Endothelial cell of umbilical vein (primary cell): Measurements from ENCODE around the gene CDC42EP5. TPM values are rescaled to one million over a fixed set of nuclear protein-coding genes. Genes with fewer than 3 reads are reported as not detected.

ENCODE experiments used
- BruUV-seq: library from RNA; stranded (reverse); fragments of 400-500 nt; replicated peaks from 2 replicates; lab custom pipeline; 2021; lab: Mats Ljungman, UMichigan
- CTCF ChIA-PET: fragments of 300-600, 350-600 bp; sonication (Branson Sonifier 250); formaldehyde crosslinking; loops from one replicate; lab custom pipeline; 2021; ENCODE audit warnings: antibody characterized with exemption, inconsistent platforms; lab: Charles Lee
- POLR2A ChIA-PET: fragments of 300-600, 350-600 bp; sonication (Branson Sonifier 250); formaldehyde crosslinking; loops from one replicate; lab custom pipeline; 2021; ENCODE audit warnings: antibody characterized with exemption, inconsistent platforms; lab: Charles Lee
- DNase-seq: peaks from one replicate; pipeline ENCODE4 v3.0.0-alpha.2; 2011; ENCODE audit warnings: low read depth, low spot score
- FAIRE-seq: peaks from 2 replicates; lab custom pipeline; 2011; peaks lifted over from hg19 to GRCh38; lab: Jason Lieb, UNC
- H2AFZ ChIP-seq: 2 replicates; pipeline ENCODE4 v1.6.0; 2012; ENCODE audit warnings: low read depth, low read length, control low read depth, inconsistent platforms
- H3K27ac ChIP-seq: 2 replicates; pipeline ENCODE4 v1.5.1; 2011; ENCODE audit warnings: low read depth, mild to moderate bottlenecking, control low read depth, low read length, moderate library complexity; ENCODE audit not compliant: insufficient read depth
- H3K27me3 ChIP-seq, 2 experiments: 2 replicates each; pipeline versions ENCODE4 v1.6.0 to v1.6.1; 2011; ENCODE audit warnings: low read length in 2 of 2, mixed read lengths in 1 of 2; ENCODE audit not compliant: control insufficient read depth in 2 of 2, insufficient read depth in 2 of 2
- H3K36me3 ChIP-seq, 2 experiments: 2 replicates in 1 of 2; 3 replicates in 1 of 2; pipeline ENCODE4 v1.5.1; 2011; ENCODE audit warnings: low read length in 2 of 2, mild to moderate bottlenecking in 1 of 2, moderate library complexity in 1 of 2; ENCODE audit not compliant: control insufficient read depth in 2 of 2, insufficient read depth in 2 of 2; ENCODE audit errors: extremely low read depth in 1 of 2
- H3K4me1 ChIP-seq: 3 replicates; pipeline ENCODE4 v1.5.1; 2011; ENCODE audit warnings: mild to moderate bottlenecking, low read length; ENCODE audit not compliant: control insufficient read depth, insufficient read depth; ENCODE audit errors: extremely low read depth
- H3K4me2 ChIP-seq: 2 replicates; pipeline ENCODE4 v1.6.1; 2011; ENCODE audit warnings: low read length, control low read depth, mixed read lengths; ENCODE audit not compliant: insufficient read depth
- H3K4me3 ChIP-seq, 3 experiments: fragments of 200-600 bp in 1 of 3; sonication (generic), shearing (Covaris generic) in 1 of 3; replicated peaks in 1 of 3; 2 replicates each; pipeline ENCODE4 v1.5.1; 2011 to 2016; ENCODE audit warnings: control low read depth in 3 of 3, low read length in 3 of 3, mild to moderate bottlenecking in 2 of 3, inconsistent platforms in 1 of 3, low read depth in 1 of 3, moderate library complexity in 1 of 3; ENCODE audit not compliant: insufficient read depth in 1 of 3
- H3K79me2 ChIP-seq: 2 replicates; pipeline ENCODE4 v1.6.0; 2012; ENCODE audit warnings: low read length, inconsistent platforms; ENCODE audit not compliant: control insufficient read depth, insufficient read depth
- H3K9ac ChIP-seq: replicated peaks from 2 replicates; pipeline ENCODE3; 2011; ENCODE audit warnings: low read length, control low read depth; ENCODE audit not compliant: insufficient read depth; ENCODE audit errors: extremely low read depth
- H3K9me1 ChIP-seq: replicated peaks from 3 replicates; pipeline ENCODE4 v1.6.0; 2011; ENCODE audit warnings: mild to moderate bottlenecking, low read length; ENCODE audit not compliant: control insufficient read depth, insufficient read depth; ENCODE audit errors: extremely low read depth
- H3K9me3 ChIP-seq: replicated peaks from 2 replicates; pipeline ENCODE4 v1.5.1; 2012; ENCODE audit warnings: low read length, inconsistent platforms; ENCODE audit not compliant: control insufficient read depth, insufficient read depth
- H4K20me1 ChIP-seq: replicated peaks from 2 replicates; pipeline ENCODE3; 2011; ENCODE audit warnings: mild to moderate bottlenecking, low read length; ENCODE audit not compliant: control insufficient read depth, insufficient read depth; ENCODE audit errors: extremely low read depth
- FOS ChIP-seq: IDR thresholded peaks from 2 replicates; pipeline ENCODE4 v1.6.1; 2011; ENCODE audit warnings: mild to moderate bottlenecking, low read length, moderate library complexity, borderline replicate concordance; ENCODE audit not compliant: insufficient read depth
- GATA2 ChIP-seq: IDR thresholded peaks from 2 replicates; pipeline ENCODE4 v1.7.0; 2011; ENCODE audit warnings: low read depth, mild to moderate bottlenecking, moderate library complexity, mixed read lengths, low read length; ENCODE audit not compliant: insufficient read length, insufficient read depth
- MYC ChIP-seq: IDR thresholded peaks from one replicate; pipeline ENCODE4 v1.6.1; 2011; ENCODE audit warnings: mild to moderate bottlenecking, low read depth, low read length
- dilution Hi-C: fragments of 300-500 bp; cut with MboI; formaldehyde crosslinking; loops from one replicate; pipeline ENCODE4 v1.15.0; 2019; ENCODE audit warnings: low sequenced_read_pairs; ENCODE audit not compliant: extremely low pct_ligation_motif_present
- intact Hi-C: fragments of 100-400 bp; cut with micrococcal nuclease; formaldehyde crosslinking; loops from one replicate; pipeline ENCODE4 v1.10.0; 2022
- polyA plus RNA-seq, 4 experiments: library from polyadenylated mRNA; depleted of rRNA in 3 of 4; stranded (reverse) in 3 of 4; unstranded in 1 of 4; fragments of >200 nt; gene quantifications; 2 replicates each; pipeline versions ENCODE4 v1.2.1 to v1.2.3, GENCODE V29; 2011 to 2012; ENCODE audit warnings: missing spikeins in 1 of 4
- total RNA-seq: library from RNA; stranded (reverse); gene quantifications from 2 replicates; pipeline ENCODE4 v1.2.3, GENCODE V29; 2021
- TF ChIP-seq, protein P1 (sequence below): IDR thresholded peaks from 2 replicates; pipeline ENCODE4 v1.6.1; 2011; ENCODE audit not compliant: insufficient read depth, insufficient read length
- TF ChIP-seq, protein P2 (sequence below), 2 donors: IDR thresholded peaks; 1 replicate in 1 of 2; 2 replicates in 1 of 2; pipeline ENCODE4 v1.5.1; 2011; ENCODE audit warnings: low read length in 2 of 2, mild to moderate bottlenecking in 2 of 2, moderate library complexity in 2 of 2, control low read depth in 1 of 2, inconsistent platforms in 1 of 2, low read depth in 1 of 2; ENCODE audit not compliant: insufficient read depth in 1 of 2; ENCODE audit errors: extremely low read depth in 1 of 2

CDC42EP5 gene
- total and polyA plus RNA-seq, 2 donors (not counting 3 experiments of a cell fraction or from before 2014, with no cell fraction given): 37.3 to 85.5 TPM

DNA sequence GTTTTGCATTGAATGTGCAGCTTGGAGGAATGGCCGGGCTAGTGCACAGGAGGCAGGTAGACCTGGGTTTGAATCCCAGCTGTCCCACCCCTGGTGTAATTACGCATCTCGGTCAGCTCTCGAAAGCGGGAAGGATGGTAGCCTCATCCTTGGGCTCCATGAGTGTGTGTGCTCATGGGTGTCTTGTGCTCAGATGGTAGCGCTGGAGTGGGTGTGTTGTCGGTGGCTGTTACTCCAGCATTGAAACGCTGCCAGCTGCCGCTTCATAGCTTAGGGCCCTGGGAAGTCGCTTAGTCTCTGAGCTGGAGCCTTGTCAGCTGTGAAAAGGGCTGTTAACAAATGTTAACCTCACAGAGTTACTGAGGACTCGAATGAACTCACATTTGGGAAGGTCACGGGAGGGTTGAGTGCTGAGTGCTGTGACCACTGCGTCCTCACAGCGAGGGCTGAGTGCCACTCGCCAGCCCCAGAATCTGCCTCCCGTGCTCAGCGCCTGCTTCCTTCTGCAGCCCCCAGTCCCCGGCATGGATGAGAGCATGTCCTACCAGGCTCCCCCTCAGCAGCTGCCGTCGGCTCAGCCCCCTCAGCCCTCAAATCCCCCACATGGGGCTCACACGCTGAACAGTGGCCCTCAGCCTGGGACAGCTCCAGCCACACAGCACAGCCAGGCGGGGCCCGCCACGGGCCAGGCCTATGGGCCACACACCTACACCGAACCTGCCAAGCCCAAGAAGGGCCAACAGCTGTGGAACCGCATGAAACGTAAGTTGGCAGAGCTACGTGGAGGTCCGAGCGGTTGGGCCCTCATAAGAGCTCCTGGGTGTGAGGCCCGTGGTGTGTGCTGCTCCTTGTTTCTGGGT, 18.9 kb downstream of the CDC42EP5 start:
- Histone ChIP-seq H3K9me1 (no peaks in the 10 kb centered on the region), H3K27me3 (no peaks in the 10 kb centered on the region), H3K4me3 (no peak overlapping the region), H3K79me2 (peaks cover 92% of the 10 kb centered on the region), H3K4me2 (no peak overlapping the region), H3K9me3 (no peaks in the 10 kb centered on the region), H3K4me1 (peaks cover 15% of the 10 kb centered on the region), H2AFZ (no peak overlapping the region), H3K36me3 (peaks cover 58 to 80% of the 10 kb centered on the region in 2 experiments), H4K20me1 (peaks cover 11% of the 10 kb centered on the region), H3K27ac (no peak overlapping the region), H3K9ac (no peak overlapping the region)
- DNase-seq (no peak), FAIRE-seq (no peak)
- TF ChIP-seq, protein P1, sequence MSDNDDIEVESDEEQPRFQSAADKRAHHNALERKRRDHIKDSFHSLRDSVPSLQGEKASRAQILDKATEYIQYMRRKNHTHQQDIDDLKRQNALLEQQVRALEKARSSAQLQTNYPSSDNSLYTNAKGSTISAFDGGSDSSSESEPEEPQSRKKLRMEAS: no peak
- TF ChIP-seq MYC: no peak
- ChIA-PET POLR2A (interaction anchor here (0.6 to 0.7 kb wide), 2 partner anchors 8 to 19 kb away, joined by 3 read pairs; partner anchors contain the start of gene CDC42EP5), CTCF (interaction anchor here (0.7 kb wide), 1 partner anchor 27 kb away, joined by 4 read pairs; no protein-coding TSS in a partner anchor)
- dilution Hi-C loops (no loop called here), intact Hi-C loops (no loop called here)
- BruUV-seq: no TSS peak

DNA sequence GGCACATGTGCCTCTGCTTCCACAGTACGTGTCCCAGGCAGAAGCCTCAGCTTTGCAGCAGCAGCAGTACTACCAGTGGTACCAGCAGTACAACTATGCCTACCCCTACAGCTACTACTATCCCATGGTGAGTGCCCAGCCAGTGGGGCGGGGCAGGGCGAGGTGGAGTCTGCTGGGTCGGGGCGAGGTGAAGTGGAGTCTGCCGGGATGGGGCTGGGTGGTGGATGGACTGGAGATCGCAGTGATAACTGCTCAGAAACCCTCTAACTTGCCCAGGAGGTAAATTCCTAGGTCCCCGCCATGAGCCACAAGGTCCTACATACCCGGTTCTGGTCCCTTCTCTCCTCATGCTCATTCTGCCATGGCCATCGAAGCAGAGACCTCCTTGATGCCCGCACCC, 20.5 kb downstream of the CDC42EP5 start:
- no peaks in the 10 kb centered on the region for H3K9me1 ChIP-seq
- CTCF ChIA-PET: no interaction called here
- no peak overlapping the region for H3K27ac ChIP-seq
- dilution Hi-C loops: no loop called here
- BruUV-seq: no TSS peak
- H3K9me3 ChIP-seq: no peaks in the 10 kb centered on the region
- intact Hi-C loops: no loop called here
- no peak overlapping the region for H2AFZ ChIP-seq
- H3K4me2 ChIP-seq: no peak overlapping the region
- no peak for DNase-seq
- FAIRE-seq: no peak
- no peak for TF ChIP-seq FOS
- no peak for TF ChIP-seq GATA2
- TF ChIP-seq, protein P2, sequence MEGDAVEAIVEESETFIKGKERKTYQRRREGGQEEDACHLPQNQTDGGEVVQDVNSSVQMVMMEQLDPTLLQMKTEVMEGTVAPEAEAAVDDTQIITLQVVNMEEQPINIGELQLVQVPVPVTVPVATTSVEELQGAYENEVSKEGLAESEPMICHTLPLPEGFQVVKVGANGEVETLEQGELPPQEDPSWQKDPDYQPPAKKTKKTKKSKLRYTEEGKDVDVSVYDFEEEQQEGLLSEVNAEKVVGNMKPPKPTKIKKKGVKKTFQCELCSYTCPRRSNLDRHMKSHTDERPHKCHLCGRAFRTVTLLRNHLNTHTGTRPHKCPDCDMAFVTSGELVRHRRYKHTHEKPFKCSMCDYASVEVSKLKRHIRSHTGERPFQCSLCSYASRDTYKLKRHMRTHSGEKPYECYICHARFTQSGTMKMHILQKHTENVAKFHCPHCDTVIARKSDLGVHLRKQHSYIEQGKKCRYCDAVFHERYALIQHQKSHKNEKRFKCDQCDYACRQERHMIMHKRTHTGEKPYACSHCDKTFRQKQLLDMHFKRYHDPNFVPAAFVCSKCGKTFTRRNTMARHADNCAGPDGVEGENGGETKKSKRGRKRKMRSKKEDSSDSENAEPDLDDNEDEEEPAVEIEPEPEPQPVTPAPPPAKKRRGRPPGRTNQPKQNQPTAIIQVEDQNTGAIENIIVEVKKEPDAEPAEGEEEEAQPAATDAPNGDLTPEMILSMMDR (IDR thresholded peaks at IDR 0.05; ENCODE audit: extremely low read depth in 1 of 2, insufficient read depth in 1 of 2, low read depth in 1 of 2, low read length in 2 of 2): no peak
- POLR2A ChIA-PET: no interaction called here
- peaks cover 11% of the 10 kb centered on the region for H4K20me1 ChIP-seq
- H3K4me1 ChIP-seq: peaks cover 17% of the 10 kb centered on the region
- H3K4me3 ChIP-seq: no peak overlapping the region
- H3K79me2 ChIP-seq: peaks cover 86% of the 10 kb centered on the region
- no peak overlapping the region for H3K9ac ChIP-seq
- peaks cover 48 to 65% of the 10 kb centered on the region in 2 experiments for H3K36me3 ChIP-seq
- no peaks in the 10 kb centered on the region for H3K27me3 ChIP-seq
